ENCODE data around the gene MBNL3. TPM values are rescaled to one million over a fixed set of nuclear protein-coding genes. Genes with fewer than 3 reads are reported as not detected.

MBNL3 gene
- total RNA-seq, 2 donors from 2014 or later = 36.8 to 40.5 TPM

DNA sequence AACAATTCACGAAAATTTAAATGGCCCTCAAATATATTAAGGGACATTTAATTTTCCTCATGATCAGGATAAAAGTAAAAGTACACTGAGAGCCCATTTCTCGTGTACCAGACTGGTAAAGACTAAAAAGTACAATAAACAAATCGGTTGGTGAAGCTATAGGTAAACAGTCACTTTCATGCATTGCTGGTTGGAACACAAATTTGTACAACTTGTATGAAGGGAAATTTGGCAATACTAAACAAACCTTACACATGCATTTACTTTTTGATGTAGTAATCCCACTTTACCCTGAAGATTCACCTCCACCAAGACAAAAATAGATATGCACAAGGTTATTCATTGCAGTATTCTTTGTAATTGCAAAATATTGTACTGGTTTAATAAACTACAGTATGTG is 31.4 kb upstream of the MBNL3 start:
- no peak overlapping the region for H3K9ac ChIP-seq (ENCODE audit: low read depth in 2 of 2, low read length in 2 of 2)
- H3K9me3 ChIP-seq = no peaks in the 10 kb centered on the region
- no peaks in the 10 kb centered on the region for H3K4me1 ChIP-seq
- H3K36me3 ChIP-seq = no peaks in the 10 kb centered on the region
- peaks cover 5% of the 10 kb centered on the region for H3K27me3 ChIP-seq
- no peak overlapping the region for H3K4me3 ChIP-seq
- TF ChIP-seq, protein P1, sequence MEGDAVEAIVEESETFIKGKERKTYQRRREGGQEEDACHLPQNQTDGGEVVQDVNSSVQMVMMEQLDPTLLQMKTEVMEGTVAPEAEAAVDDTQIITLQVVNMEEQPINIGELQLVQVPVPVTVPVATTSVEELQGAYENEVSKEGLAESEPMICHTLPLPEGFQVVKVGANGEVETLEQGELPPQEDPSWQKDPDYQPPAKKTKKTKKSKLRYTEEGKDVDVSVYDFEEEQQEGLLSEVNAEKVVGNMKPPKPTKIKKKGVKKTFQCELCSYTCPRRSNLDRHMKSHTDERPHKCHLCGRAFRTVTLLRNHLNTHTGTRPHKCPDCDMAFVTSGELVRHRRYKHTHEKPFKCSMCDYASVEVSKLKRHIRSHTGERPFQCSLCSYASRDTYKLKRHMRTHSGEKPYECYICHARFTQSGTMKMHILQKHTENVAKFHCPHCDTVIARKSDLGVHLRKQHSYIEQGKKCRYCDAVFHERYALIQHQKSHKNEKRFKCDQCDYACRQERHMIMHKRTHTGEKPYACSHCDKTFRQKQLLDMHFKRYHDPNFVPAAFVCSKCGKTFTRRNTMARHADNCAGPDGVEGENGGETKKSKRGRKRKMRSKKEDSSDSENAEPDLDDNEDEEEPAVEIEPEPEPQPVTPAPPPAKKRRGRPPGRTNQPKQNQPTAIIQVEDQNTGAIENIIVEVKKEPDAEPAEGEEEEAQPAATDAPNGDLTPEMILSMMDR (IDR thresholded peaks at IDR 0.05) = no peak
- intact Hi-C loops (cut with DNase I) = no loop called here
- H3K27ac ChIP-seq = no peak overlapping the region
- no peak for DNase-seq

DNA sequence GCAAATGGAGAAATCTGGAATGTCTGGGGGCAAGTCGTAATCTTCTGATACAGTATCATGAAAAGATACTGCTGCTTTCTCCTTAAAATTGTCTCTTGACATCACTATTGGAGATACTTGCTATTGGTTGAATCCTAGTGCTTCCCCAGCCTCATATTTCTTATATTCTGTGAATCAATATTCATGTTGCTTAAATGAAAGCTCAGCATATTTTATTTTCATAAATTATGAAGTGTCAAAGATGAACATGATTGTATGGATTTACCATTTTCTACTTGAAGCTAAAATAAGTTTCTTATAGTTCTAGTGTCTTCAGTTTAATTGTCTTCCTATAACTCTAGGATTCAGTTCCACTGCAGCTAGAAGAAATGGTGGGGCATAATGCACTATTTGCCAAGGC is 29.6 kb upstream of the MBNL3 start:
- H3K9me3 ChIP-seq = no peaks in the 10 kb centered on the region

DNA sequence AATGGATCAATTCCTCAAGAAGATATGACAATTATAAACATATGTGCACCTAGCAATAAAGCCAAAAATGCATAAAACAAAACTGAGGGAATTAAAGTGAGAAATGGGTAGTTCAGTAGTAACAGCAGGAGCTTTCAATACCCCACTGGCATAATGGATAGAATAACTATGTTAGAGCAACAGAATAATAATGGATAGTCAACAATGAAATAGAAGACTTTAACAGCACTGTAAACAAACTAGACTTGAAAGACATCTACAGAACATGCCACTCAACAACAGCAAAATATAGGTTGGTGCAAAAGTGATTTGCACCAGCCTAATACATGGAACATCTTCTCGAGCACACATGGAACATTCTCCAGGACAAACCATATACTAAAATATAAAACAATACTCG is 20.0 kb upstream of the MBNL3 start:
- intact Hi-C loops (cut with DNase I) = no loop called here
- Histone ChIP-seq H3K4me1 (no peaks in the 10 kb centered on the region), H3K9ac (ENCODE audit: low read depth in 2 of 2, low read length in 2 of 2) (no peak overlapping the region), H3K36me3 (no peaks in the 10 kb centered on the region), H3K27me3 (no peaks in the 10 kb centered on the region), H3K4me3 (no peak overlapping the region), H3K9me3 (no peaks in the 10 kb centered on the region), H3K27ac (no peak overlapping the region)
- TF ChIP-seq, protein P1 (IDR thresholded peaks at IDR 0.05) = no peak
- DNase-seq = no peak

More for the DNA sequence above, 29.6 kb upstream of the MBNL3 start:
- Histone ChIP-seq H3K4me1 (no peaks in the 10 kb centered on the region), H3K27me3 (peaks cover 5% of the 10 kb centered on the region), H3K36me3 (no peaks in the 10 kb centered on the region), H3K27ac (no peak overlapping the region), H3K9ac (ENCODE audit: low read depth in 2 of 2, low read length in 2 of 2) (no peak overlapping the region), H3K4me3 (no peak overlapping the region)
- no peak for DNase-seq
- intact Hi-C loops (cut with DNase I) = loop anchor here (10.0 kb wide), 1 partner anchor 224 kb away; no protein-coding TSS in a partner anchor
- TF ChIP-seq, protein P1 (IDR thresholded peaks at IDR 0.05) = no peak

DNA sequence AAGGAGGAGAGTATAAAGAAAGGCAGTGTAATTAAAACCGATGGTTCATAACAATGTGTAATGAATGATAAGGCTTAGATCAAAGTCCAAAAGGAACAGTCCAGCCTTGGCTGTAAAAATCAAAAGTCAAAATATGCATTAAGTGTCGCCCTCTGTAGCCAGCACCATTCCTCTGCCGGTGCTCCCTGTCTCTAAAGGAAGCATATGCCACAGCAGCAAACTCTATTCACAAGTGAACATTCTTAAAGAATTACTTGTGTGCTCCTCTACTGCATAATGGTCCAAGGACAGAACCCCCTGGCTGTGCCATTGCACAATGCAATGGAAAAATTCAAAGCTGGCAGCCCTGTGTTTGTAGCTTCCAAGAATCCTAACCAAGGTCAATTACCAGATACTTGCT is 16.3 kb upstream of the MBNL3 start:
- TF ChIP-seq, protein P1 (IDR thresholded peaks at IDR 0.05) = no peak
- Histone ChIP-seq H3K9me3 (no peaks in the 10 kb centered on the region), H3K9ac (ENCODE audit: low read depth in 2 of 2, low read length in 2 of 2) (no peak overlapping the region), H3K4me3 (no peak overlapping the region), H3K27ac (no peak overlapping the region), H3K36me3 (no peaks in the 10 kb centered on the region), H3K4me1 (no peaks in the 10 kb centered on the region), H3K27me3 (no peaks in the 10 kb centered on the region)
- intact Hi-C loops (cut with DNase I) = no loop called here
- no peak for DNase-seq

DNA sequence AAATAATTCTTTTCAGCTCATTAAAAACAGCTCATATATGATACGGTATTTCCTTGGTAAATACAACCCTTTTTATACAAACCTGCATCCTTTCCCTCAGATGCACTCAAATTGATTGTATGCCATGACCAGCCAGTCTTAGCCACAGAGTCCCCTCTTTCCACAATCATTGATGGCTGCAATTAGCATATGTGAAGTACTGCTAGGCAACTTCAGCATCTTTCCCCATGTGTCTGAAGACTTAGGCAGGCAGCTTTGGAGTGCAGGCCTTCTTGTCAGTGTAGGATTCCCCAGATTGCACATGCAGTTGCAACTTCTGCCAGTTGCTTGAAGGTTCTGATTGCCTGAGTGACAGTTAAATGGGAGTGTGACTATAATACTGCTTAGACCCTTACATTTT is 15.6 kb upstream of the MBNL3 start:
- DNase-seq = no peak
- intact Hi-C loops (cut with DNase I) = no loop called here
- no peaks in the 10 kb centered on the region for H3K9me3 ChIP-seq
- no peaks in the 10 kb centered on the region for H3K4me1 ChIP-seq
- H3K27ac ChIP-seq = no peak overlapping the region
- H3K9ac ChIP-seq (ENCODE audit: low read depth in 2 of 2, low read length in 2 of 2) = no peak overlapping the region
- H3K4me3 ChIP-seq = no peak overlapping the region
- TF ChIP-seq, protein P1 (IDR thresholded peaks at IDR 0.05) = no peak
- H3K27me3 ChIP-seq = no peaks in the 10 kb centered on the region
- no peaks in the 10 kb centered on the region for H3K36me3 ChIP-seq

DNA sequence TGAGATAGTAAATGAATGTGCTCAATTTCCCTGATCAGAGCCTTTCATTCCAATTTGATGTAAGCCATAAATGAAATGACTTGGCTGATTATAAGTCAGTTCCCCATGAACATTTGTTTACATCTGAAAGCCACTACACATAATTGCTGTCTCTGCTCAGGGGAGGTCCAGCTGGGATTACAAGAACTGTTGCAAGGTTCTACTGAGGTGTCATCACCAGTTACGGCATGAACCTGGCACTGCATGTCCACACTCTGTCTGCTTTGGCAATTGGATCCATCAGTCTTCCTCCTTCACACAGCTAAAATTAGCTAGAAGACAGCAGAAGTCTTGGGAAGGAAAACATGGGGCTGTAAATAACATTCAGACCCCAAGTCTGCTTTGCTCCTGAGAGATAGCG is 12.8 kb upstream of the MBNL3 start:
- intact Hi-C loops (cut with DNase I) = no loop called here
- Histone ChIP-seq H3K9ac (ENCODE audit: low read depth in 2 of 2, low read length in 2 of 2) (no peak overlapping the region), H3K36me3 (no peaks in the 10 kb centered on the region), H3K27ac (no peak overlapping the region), H3K9me3 (no peaks in the 10 kb centered on the region), H3K4me1 (no peaks in the 10 kb centered on the region), H3K4me3 (no peak overlapping the region), H3K27me3 (peaks cover 3% of the 10 kb centered on the region)
- DNase-seq = no peak
- TF ChIP-seq, protein P1 (IDR thresholded peaks at IDR 0.05) = no peak

Measured in colonic mucosa (tissue), 4 donors.